ENCODE measurements around the gene P2RY1. TPM values are rescaled to one million over a fixed set of nuclear protein-coding genes. Genes with fewer than 3 reads are reported as not detected.

P2RY1 gene, protein sequence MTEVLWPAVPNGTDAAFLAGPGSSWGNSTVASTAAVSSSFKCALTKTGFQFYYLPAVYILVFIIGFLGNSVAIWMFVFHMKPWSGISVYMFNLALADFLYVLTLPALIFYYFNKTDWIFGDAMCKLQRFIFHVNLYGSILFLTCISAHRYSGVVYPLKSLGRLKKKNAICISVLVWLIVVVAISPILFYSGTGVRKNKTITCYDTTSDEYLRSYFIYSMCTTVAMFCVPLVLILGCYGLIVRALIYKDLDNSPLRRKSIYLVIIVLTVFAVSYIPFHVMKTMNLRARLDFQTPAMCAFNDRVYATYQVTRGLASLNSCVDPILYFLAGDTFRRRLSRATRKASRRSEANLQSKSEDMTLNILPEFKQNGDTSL
- total RNA-seq (2012; rRNA removed) = under 0.01 TPM in 1 of 2 replicates, not detected in the other
- polyA plus RNA-seq (2012; rRNA removed) = not detected in 2 replicates
- 0.01 TPM in 1 of 2 replicates, not detected in the other for polyA plus RNA-seq (2012; cell fraction: cytosol; rRNA removed)
- not detected in 2 replicates for polyA plus RNA-seq (2012; cell fraction: nucleus; rRNA removed; ENCODE audit: low replicate concordance)
- percentile 10 among the genes with signal in this experiment for Bru-seq, nascent RNA
- BruChase-seq, experiment 1, labeled RNA remaining after a 6-hour chase = percentile 13 among the genes with signal in this experiment
- BruChase-seq, experiment 2, labeled RNA remaining after a 2-hour chase = percentile 14 among the genes with signal in this experiment
- long read RNA-seq = 0 reads

GRCh38 chr3:152834776-152835600, at the start of gene P2RY1:
Gene P2RY1 (plus strand): TSS chr3:152835131. CDS start chr3:152835783, 652 bp downstream.
- no peak within 1 kb of the TSS for H3K9ac ChIP-seq (ENCODE audit: low read depth, low read length)
- intact Hi-C loops (cut with micrococcal nuclease) = no loop called here
- no peaks in the 10 kb centered on the region for H3K36me3 ChIP-seq (ENCODE audit: control insufficient read depth, insufficient read depth, low read length)

More at GRCh38 chr3:152834776-152835600, at the start of gene P2RY1:
- Histone ChIP-seq H3K27ac (ENCODE audit: insufficient read depth, low read length) (no peak within 1 kb of the TSS), H3K4ac (ENCODE audit: low read depth, low read length) (no peak within 1 kb of the TSS), H2BK20ac (ENCODE audit: low read depth, low read length) (no peak within 1 kb of the TSS), H2AK5ac (ENCODE audit: low read depth, low read length) (no peak within 1 kb of the TSS), H3K4me3 (ENCODE audit: insufficient read depth, low read depth, low read length) (peak within 1 kb of the TSS; percentile 39), H3K79me1 (ENCODE audit: low read depth in 1 of 2, low read length in 2 of 2) (no peaks in the 10 kb centered on the region), H4K91ac (ENCODE audit: insufficient read depth, low read depth, low read length) (no peak within 1 kb of the TSS), H3K4me2 (ENCODE audit: low read depth, low read length) (peak within 1 kb of the TSS; percentile 83), H2AK9ac (replicated peaks; ENCODE audit: low read depth, low read length, poor library complexity) (no peak within 1 kb of the TSS), H3K4me1 (ENCODE audit: control insufficient read depth, insufficient read depth, low read length) (no peaks in the 10 kb centered on the region; the same call in 1 of the 2 replicates), H3K9me3 (ENCODE audit: control insufficient read depth, insufficient read depth, low read length) (no peaks in the 10 kb centered on the region), H3K27me3 (ENCODE audit: control insufficient read depth, insufficient read depth, low read length) (peaks cover 19% of the 10 kb centered on the region), H3K56ac (ENCODE audit: extremely low read depth, insufficient read depth, low read length) (no peak within 1 kb of the TSS), H2BK5ac (ENCODE audit: low read depth, low read length, poor library complexity, severe bottlenecking) (no peak within 1 kb of the TSS), H4K5ac (ENCODE audit: low read depth, low read length) (no peak within 1 kb of the TSS), H4K8ac (ENCODE audit: low read depth in 2 of 2, low read length in 2 of 2) (no peak within 1 kb of the TSS), H2AFZ (replicated peaks; ENCODE audit: low read length, poor library complexity) (peak within 1 kb of the TSS; percentile 92), H4K20me1 (ENCODE audit: insufficient read depth, low read length) (no peaks in the 10 kb centered on the region), H3K18ac (ENCODE audit: low read depth, low read length) (no peak within 1 kb of the TSS), H3K9me1 (ENCODE audit: insufficient read depth, low read length) (no peaks in the 10 kb centered on the region), H3K14ac (replicated peaks; ENCODE audit: low read depth, low read length) (no peak within 1 kb of the TSS), H3K23ac (ENCODE audit: low read depth, low read length) (no peak within 1 kb of the TSS), H2BK15ac (ENCODE audit: low read depth, low read length) (no peak within 1 kb of the TSS), H2BK120ac (ENCODE audit: low read depth, low read length) (no peak within 1 kb of the TSS)
- dilution Hi-C loops (cut with HindIII; ENCODE audit: low sequenced_read_pairs, unreplicated experiment) (no loop called here), in situ Hi-C loops (cut with MboI; ENCODE audit: low sequenced_read_pairs) (no loop called here)
- WGBS, 2 experiments (ENCODE audit: extremely low coverage in 2 of 2, insufficient read length in 1 of 2) = 3% methylated on average over 31 of the region's 81 CpGs; no CpG with 5 or more reads in 1 of the 2 experiments
- ChIA-PET POLR2A (ENCODE audit: unreplicated experiment) (no interaction called here), CTCF (no interaction called here)
- ATAC-seq (ENCODE audit: low read depth) = peak; percentile 87
- DNase-seq = peak; percentile 17
- TF ChIP-seq RCOR1 (IDR thresholded peaks at IDR 0.05; ENCODE audit: insufficient replicate concordance, low read length) (no peak), CEBPB (IDR thresholded peaks at IDR 0.05; ENCODE audit: low read depth, low read length) (no peak), MXI1 (IDR thresholded peaks at IDR 0.05; ENCODE audit: borderline replicate concordance, low read depth, low read length) (no peak), CTCF (conservative IDR thresholded peaks at IDR 0.05; ENCODE audit: low read depth, low read length) (no peak), SMC3 (IDR thresholded peaks at IDR 0.05; ENCODE audit: low read depth, low read length) (no peak), RFX5 (IDR thresholded peaks at IDR 0.05; ENCODE audit: low read depth, low read length) (no peak), NFE2L2 (IDR thresholded peaks at IDR 0.05; ENCODE audit: low read depth, low read length) (no peak), POLR2A (IDR thresholded peaks at IDR 0.05; ENCODE audit: low read depth, low read length) (no peak), RAD21 (IDR thresholded peaks at IDR 0.05; ENCODE audit: low read length) (no peak), MAZ (IDR thresholded peaks at IDR 0.05; ENCODE audit: borderline replicate concordance, low read depth, low read length) (no peak), BHLHE40 (IDR thresholded peaks at IDR 0.05; ENCODE audit: low read depth, low read length) (no peak)
- TF ChIP-seq, protein P1, sequence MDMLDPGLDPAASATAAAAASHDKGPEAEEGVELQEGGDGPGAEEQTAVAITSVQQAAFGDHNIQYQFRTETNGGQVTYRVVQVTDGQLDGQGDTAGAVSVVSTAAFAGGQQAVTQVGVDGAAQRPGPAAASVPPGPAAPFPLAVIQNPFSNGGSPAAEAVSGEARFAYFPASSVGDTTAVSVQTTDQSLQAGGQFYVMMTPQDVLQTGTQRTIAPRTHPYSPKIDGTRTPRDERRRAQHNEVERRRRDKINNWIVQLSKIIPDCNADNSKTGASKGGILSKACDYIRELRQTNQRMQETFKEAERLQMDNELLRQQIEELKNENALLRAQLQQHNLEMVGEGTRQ (IDR thresholded peaks at IDR 0.05; ENCODE audit: low read depth, low read length) = no peak
- no TSS peak for BruUV-seq (replicated peaks)
